T47D (cell line): ENCODE results near the gene OVAAL.

Experiments
- DNase-seq, 2 experiments: peaks; one replicate each; pipeline versions ENCODE4 v3.0.0 to v3.0.0-alpha.2; 2011 to 2012; ENCODE audit warnings: low read depth in 1 of 2, low spot score in 1 of 2
- JUND ChIP-seq: IDR thresholded peaks from 2 replicates; pipeline ENCODE4 v1.6.1; 2012; ENCODE audit warnings: low read depth
- in situ Hi-C: cut with HindIII; loops from 2 replicates; pipeline ENCODE4 v1.10.0; 2016; ENCODE audit warnings: low sequenced_read_pairs, low pct_unique_long_range_greater_than_20kb

The OVAAL gene

GRCh38 chr1:180610556-180611015 is 51.8 kb downstream of the OVAAL start:
- no peak for DNase-seq
- in situ Hi-C loops, result no loop called here
- TF ChIP-seq JUND, result no peak

DNA sequence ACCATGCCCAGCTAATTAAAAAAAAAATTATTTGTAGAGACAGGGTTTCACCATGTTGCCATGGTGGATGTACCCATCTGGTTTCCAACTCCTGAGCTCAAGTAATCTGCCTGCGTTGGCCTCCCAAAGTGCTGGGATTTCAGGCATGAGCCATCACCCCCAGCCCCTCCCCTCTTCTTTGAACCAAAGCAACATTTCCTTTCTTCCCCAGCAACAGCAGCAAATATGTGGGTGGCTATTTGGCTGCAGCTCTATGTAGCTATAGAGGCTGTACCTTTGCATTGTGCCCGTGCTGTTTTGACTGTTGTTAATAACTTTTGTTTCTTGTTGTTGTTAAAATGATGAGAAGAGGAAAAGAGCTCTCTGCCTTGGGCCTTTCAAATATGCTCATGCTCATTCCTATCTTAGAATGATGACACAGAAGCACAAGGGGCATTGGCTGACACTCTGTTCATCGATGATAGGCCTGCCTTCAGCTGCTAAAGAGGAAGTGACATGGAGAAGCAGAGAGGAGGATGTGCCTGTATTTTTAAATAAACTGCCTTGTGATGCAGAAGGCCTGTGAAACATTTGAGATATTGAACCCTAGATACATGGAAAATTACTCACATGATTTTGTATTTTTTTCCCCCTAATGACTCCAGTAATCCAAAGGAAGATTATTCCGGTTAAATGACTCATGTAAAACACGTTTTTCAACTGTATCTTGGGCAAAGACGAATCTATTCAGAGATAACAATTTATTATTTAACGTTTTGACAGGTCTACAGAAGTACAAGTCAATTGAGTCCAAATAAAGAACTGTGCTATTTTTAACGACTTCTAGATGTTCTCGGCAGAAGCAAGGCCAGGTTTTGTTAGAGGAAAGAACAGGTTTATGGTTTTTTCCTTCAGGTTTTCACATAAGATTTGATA is 52.5 kb downstream of the OVAAL start:
- no peak for DNase-seq
- TF ChIP-seq JUND, result no peak
- in situ Hi-C loops, result no loop called here

GRCh38 chr1:180612632-180613031 is 53.9 kb downstream of the OVAAL start:
- no peak for TF ChIP-seq JUND
- in situ Hi-C loops, result no loop called here

DNA sequence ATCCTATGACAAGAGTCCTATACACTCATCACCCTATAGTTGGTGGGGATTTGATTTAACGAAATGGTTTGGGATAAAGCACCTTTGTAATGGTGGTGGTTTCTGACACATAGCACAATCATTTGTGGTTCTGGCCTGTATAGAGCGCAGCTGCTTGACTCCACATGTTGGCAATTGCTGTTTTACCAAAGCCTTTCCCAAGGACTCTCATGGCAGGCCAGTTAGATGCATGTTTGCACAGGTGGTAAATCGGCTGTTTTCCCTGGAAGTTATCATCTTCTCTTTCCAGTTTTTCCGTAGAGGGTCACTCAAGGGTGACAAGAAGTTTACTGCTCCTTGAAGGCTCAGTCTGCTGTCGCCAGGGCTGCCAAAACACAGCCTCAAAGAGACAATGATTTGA is 56.0 kb downstream of the OVAAL start:
- in situ Hi-C loops, result no loop called here
- TF ChIP-seq JUND, result no peak
- no peak for DNase-seq

More at GRCh38 chr1:180612632-180613031, 53.9 kb downstream of the OVAAL start:
- DNase-seq, result no peak

- no peak for DNase-seq
- in situ Hi-C loops, result no loop called here
- no peak for TF ChIP-seq JUND
Measured at GRCh38 chr1:180615493-180616290, 56.9 kb downstream of the OVAAL start.
